ENCODE results near the gene TNIP2.

DNA sequence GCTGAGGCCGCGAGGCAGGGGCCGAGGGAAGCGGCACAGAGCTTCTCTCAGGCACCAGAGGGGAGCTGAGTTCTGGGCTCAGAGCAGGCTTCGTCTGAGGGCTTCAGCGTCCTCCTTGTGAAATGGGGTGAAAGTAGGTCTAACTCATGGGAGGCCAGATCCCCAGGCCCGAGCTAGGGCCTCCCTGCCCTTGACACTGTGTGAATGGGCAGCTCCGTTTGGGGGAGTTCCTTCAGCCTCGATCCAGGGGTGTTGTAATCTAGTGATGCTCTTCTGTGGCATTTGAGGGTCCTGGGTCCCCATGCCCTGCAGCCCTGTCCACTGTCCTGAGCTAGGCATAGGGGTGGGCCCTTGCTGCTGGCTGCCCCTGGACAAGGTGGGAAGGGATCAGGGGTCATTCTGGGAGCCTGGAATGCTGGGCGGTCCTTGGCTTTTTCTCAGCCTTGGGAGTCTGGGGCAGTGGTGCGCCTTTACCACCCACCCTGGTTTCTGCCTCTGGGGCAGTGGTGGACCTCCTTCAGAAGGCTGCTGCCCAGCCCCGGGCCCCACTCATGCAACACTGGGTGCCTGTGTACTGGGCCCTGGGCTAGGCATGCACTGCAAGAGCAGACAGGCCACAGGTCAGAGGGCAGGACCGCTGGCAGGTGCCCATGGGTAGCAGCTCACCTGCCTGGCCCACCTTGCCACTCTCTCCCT is 40.9 kb upstream of the TNIP2 start:
- no peak for TF ChIP-seq POLR2AphosphoS5 (IDR thresholded peaks at IDR 0.05; ENCODE audit: low read depth)
- TF ChIP-seq CTCF (IDR thresholded peaks at IDR 0.05; ENCODE audit: insufficient read depth, low read length), result no peak
- TF ChIP-seq REST (IDR thresholded peaks at IDR 0.05; ENCODE audit: insufficient replicate concordance, low read depth), result no peak
- TF ChIP-seq GABPA (IDR thresholded peaks at IDR 0.05; ENCODE audit: low read depth), result no peak
